SK-N-SH (cell line): ENCODE measurements around the gene SPINK8. TPM values are rescaled to one million over a fixed set of nuclear protein-coding genes. Genes with fewer than 3 reads are reported as not detected.
A peak's percentile ranks its signal among the peaks of the same experiment; 100 is the strongest.

Experiments used
- CTCF ChIA-PET: fragments of 300-600, 350-600 bp; formaldehyde crosslinking; extraction: SDS; loops from one replicate; lab custom pipeline; 2021; lab: Yijun Ruan, JAX
- POLR2A ChIA-PET: fragments of 350-600 bp; sonication (Branson Sonifier 250); formaldehyde crosslinking; extraction: SDS; loops from one replicate; lab custom pipeline; 2020; ENCODE audit warnings: antibody characterized with exemption, inconsistent platforms; lab: Yijun Ruan, JAX
- DNase-seq: peaks from one replicate; pipeline ENCODE4 v3.0.0; 2012
- H2AFZ ChIP-seq: fragments of 200-600 bp; sonication (generic); 2 replicates; pipeline ENCODE4 v1.8.1; 2016; ENCODE audit warnings: antibody characterized with exemption, mild to moderate bottlenecking, low read depth
- H3F3A ChIP-seq: fragments of 200-600 bp; sonication (generic); replicated peaks from 2 replicates; pipeline ENCODE3; 2016; ENCODE audit warnings: antibody characterized with exemption, mild to moderate bottlenecking; ENCODE audit not compliant: insufficient read depth
- H3K27ac ChIP-seq, 2 experiments: fragments of 200-500 bp in 1 of 2; fragments of 200-600 bp in 1 of 2; sonication (Bioruptor generic) in 1 of 2; sonication (generic), shearing (Covaris generic) in 1 of 2; 2 replicates each; pipeline versions ENCODE4 v1.5.1 to v1.6.1; 2014 to 2016; ENCODE audit warnings: low read depth in 2 of 2, inconsistent platforms in 1 of 2, low read length in 1 of 2, mild to moderate bottlenecking in 1 of 2, mixed read lengths in 1 of 2
- H3K27me3 ChIP-seq: fragments of 200-600 bp; sonication (generic), shearing (Covaris generic); 2 replicates; pipeline ENCODE4 v1.6.1; 2016; ENCODE audit warnings: mixed run types; ENCODE audit not compliant: insufficient read depth
- H3K36me3 ChIP-seq, 2 experiments: fragments of 200-500 bp in 1 of 2; fragments of 200-600 bp in 1 of 2; sonication (Bioruptor generic) in 1 of 2; sonication (generic) in 1 of 2; replicated peaks in 1 of 2; 2 replicates each; pipeline versions ENCODE3 to v1.5.1; 2014 to 2016; ENCODE audit warnings: low read length in 1 of 2, mild to moderate bottlenecking in 1 of 2; ENCODE audit not compliant: insufficient read depth in 2 of 2, control insufficient read depth in 1 of 2
- H3K4me1 ChIP-seq, 2 experiments: fragments of 200-500 bp in 1 of 2; fragments of 200-600 bp in 1 of 2; sonication (Bioruptor generic) in 1 of 2; sonication (generic), shearing (Covaris generic) in 1 of 2; 2 replicates each; pipeline versions ENCODE4 v1.5.1 to v1.6.1; 2014 to 2016; ENCODE audit warnings: low read depth in 1 of 2, low read length in 1 of 2, mixed run types in 1 of 2; ENCODE audit not compliant: insufficient read depth in 2 of 2, control insufficient read depth in 1 of 2
- H3K4me2 ChIP-seq: fragments of 200-600 bp; sonication (generic), shearing (Covaris generic); 2 replicates; pipeline ENCODE4 v1.6.1; 2017; ENCODE audit warnings: mixed run types
- H3K4me3 ChIP-seq, 2 experiments: fragments of 200-500 bp in 1 of 2; fragments of 200-600 bp in 1 of 2; sonication (Bioruptor generic) in 1 of 2; sonication (generic), shearing (Covaris generic) in 1 of 2; 2 replicates each; pipeline versions ENCODE4 v1.5.1 to v1.8.1; 2014 to 2016; ENCODE audit warnings: low read depth in 2 of 2, inconsistent platforms in 1 of 2, low read length in 1 of 2, mild to moderate bottlenecking in 1 of 2, mixed read lengths in 1 of 2, moderate library complexity in 1 of 2
- H3K79me2 ChIP-seq: fragments of 200-600 bp; sonication (generic); 2 replicates; pipeline ENCODE4 v1.8.1; 2017; ENCODE audit warnings: mild to moderate bottlenecking; ENCODE audit not compliant: insufficient read depth
- H3K9ac ChIP-seq: fragments of 200-600 bp; sonication (generic); 2 replicates; pipeline ENCODE4 v1.6.1; 2017; ENCODE audit warnings: mixed run types
- H3K9me2 ChIP-seq: fragments of 200-600 bp; sonication (generic); 2 replicates; pipeline ENCODE4 v1.6.1; 2017; ENCODE audit warnings: mixed run types
- H3K9me3 ChIP-seq: fragments of 200-600 bp; sonication (generic); 2 replicates; pipeline ENCODE4 v1.6.1; 2017; ENCODE audit warnings: mixed run types, mild to moderate bottlenecking, moderate library complexity
- H4K20me1 ChIP-seq: fragments of 200-600 bp; sonication (generic); 2 replicates; pipeline ENCODE4 v1.6.1; 2017; ENCODE audit warnings: mild to moderate bottlenecking, mixed run types; ENCODE audit not compliant: insufficient read depth
- CHD2 ChIP-seq: fragments of 150-350 bp; IDR thresholded peaks from 2 replicates; pipeline ENCODE4 v1.6.1; 2018; ENCODE audit warnings: low read length; ENCODE audit not compliant: partially characterized antibody
- EP300 ChIP-seq, 2 experiments: IDR thresholded peaks; 2 replicates each; pipeline versions ENCODE4 v1.4.0 to v1.6.1; 2012; ENCODE audit warnings: borderline replicate concordance in 1 of 2, low read depth in 1 of 2, low read length in 1 of 2
- EZH2phosphoT487 ChIP-seq: fragments of 200-600 bp; sonication (generic); IDR thresholded peaks from 2 replicates; pipeline ENCODE4 v1.6.1; 2017; ENCODE audit warnings: low read depth, mixed run types, mild to moderate bottlenecking, antibody characterized with exemption, moderate library complexity, borderline replicate concordance
- FOXJ3 ChIP-seq: sonication (generic); formaldehyde crosslinking; IDR thresholded peaks from 2 replicates; pipeline ENCODE4 v1.5.1; 2020; ENCODE audit warnings: mild to moderate bottlenecking, missing genetic modification reagents
- FOXM1 ChIP-seq: IDR thresholded peaks from 2 replicates; pipeline ENCODE4 v1.4.0; 2012; ENCODE audit warnings: low read depth, mild to moderate bottlenecking
- GABPA ChIP-seq: IDR thresholded peaks from 2 replicates; pipeline ENCODE4 v1.4.0; 2012; ENCODE audit warnings: low read depth, mild to moderate bottlenecking
- GATA2 ChIP-seq: sonication (generic); formaldehyde crosslinking; IDR thresholded peaks from 2 replicates; pipeline ENCODE4 v1.5.0; 2020; ENCODE audit warnings: mild to moderate bottlenecking, missing genetic modification reagents
- JUND ChIP-seq: IDR thresholded peaks from 2 replicates; pipeline ENCODE4 v1.4.0; 2012
- MAX ChIP-seq: IDR thresholded peaks from 2 replicates; pipeline ENCODE4 v1.4.0; 2012; ENCODE audit warnings: low read depth
- MEF2A ChIP-seq: IDR thresholded peaks from 2 replicates; pipeline ENCODE4 v1.4.0; 2012; ENCODE audit warnings: low read depth, borderline replicate concordance
- MXI1 ChIP-seq: IDR thresholded peaks from 2 replicates; pipeline ENCODE4 v1.6.1; 2012; ENCODE audit warnings: mild to moderate bottlenecking, low read depth, low read length, improper control_type of control experiment
- NFIC ChIP-seq: IDR thresholded peaks from 2 replicates; pipeline ENCODE4 v1.4.0; 2012; ENCODE audit warnings: borderline replicate concordance
- NRF1 ChIP-seq: IDR thresholded peaks from 2 replicates; pipeline ENCODE4 v1.6.1; 2012; ENCODE audit warnings: low read depth, mild to moderate bottlenecking, low read length
- POLR2AphosphoS5 ChIP-seq: IDR thresholded peaks from 2 replicates; pipeline ENCODE4 v1.6.1; 2012; ENCODE audit warnings: low read depth, low read length
- RCOR1 ChIP-seq: fragments of 150-350 bp; IDR thresholded peaks from 2 replicates; pipeline ENCODE4 v1.6.1; 2017; ENCODE audit warnings: antibody characterized with exemption, low read length
- REST ChIP-seq: IDR thresholded peaks from 2 replicates; pipeline ENCODE4 v1.6.1; 2012; ENCODE audit warnings: mild to moderate bottlenecking, low read depth, low read length, moderate library complexity
- RFX5 ChIP-seq: IDR thresholded peaks from 2 replicates; pipeline ENCODE4 v1.6.1; 2012; ENCODE audit warnings: mild to moderate bottlenecking, improper control_type of control experiment, low read length
- RXRA ChIP-seq: IDR thresholded peaks from 2 replicates; pipeline ENCODE4 v1.4.0; 2012; ENCODE audit warnings: low read depth, mild to moderate bottlenecking, borderline replicate concordance
- TAF1 ChIP-seq: IDR thresholded peaks from 2 replicates; pipeline ENCODE4 v1.6.1; 2012; ENCODE audit warnings: low read depth, mild to moderate bottlenecking, low read length, moderate library complexity, borderline replicate concordance
- TCF12 ChIP-seq: IDR thresholded peaks from 2 replicates; pipeline ENCODE4 v1.4.0; 2012
- USF2 ChIP-seq: fragments of 150-350 bp; IDR thresholded peaks from 2 replicates; pipeline ENCODE4 v1.6.1; 2017; ENCODE audit warnings: antibody characterized with exemption, low read length, low read depth, borderline replicate concordance
- WGBS: methylation state at CpG from one replicate; pipeline ENCODE4 v1.1.6; 2017; ENCODE audit warnings: low lambda C conversion rate; 5-methylcytosine and 5-hydroxymethylcytosine counted together
- polyA plus RNA-seq, 3 experiments: library from polyadenylated mRNA; depleted of rRNA; stranded (reverse); fragments of >200 nt; gene quantifications; 2 replicates each; pipeline ENCODE4 v1.2.3, GENCODE V29; 2012

SPINK8 gene
- polyA plus RNA-seq, 1 of the 3 experiments (the other 2 are of a cell fraction) = not detected

GRCh38 chr3:48372377-48372770 is 38.9 kb upstream of the SPINK8 start (continued):
- no peak for TF ChIP-seq USF2
- TF ChIP-seq FOXM1 = no peak
- TF ChIP-seq, all 33 proteins: peak for 0

- Histone ChIP-seq H3K27ac (peak within 1 kb of the TSS in 1 of 2 experiments; percentile 67; a peak in 1 of 4 replicates), H3K4me3 (no peak within 1 kb of the TSS), H4K20me1 (no peaks in the 10 kb centered on the region), H3K4me2 (no peak within 1 kb of the TSS), H2AFZ (no peak within 1 kb of the TSS), H3K4me1 (peaks cover 0 to 33% of the 10 kb centered on the region in 2 experiments; a peak in 1 of 4 replicates), H3K9ac (no peak within 1 kb of the TSS), H3K36me3 (no peaks in the 10 kb centered on the region), H3K9me3 (no peaks in the 10 kb centered on the region), H3K79me2 (no peaks in the 10 kb centered on the region), H3K9me2 (no peaks in the 10 kb centered on the region), H3K27me3 (no peaks in the 10 kb centered on the region), H3F3A (no peaks in the 10 kb centered on the region)
- TF ChIP-seq EP300 (IDR thresholded peaks at IDR 0.05; ENCODE audit: borderline replicate concordance in 1 of 2, low read depth in 1 of 2, low read length in 1 of 2) (no peak), NRF1 (no peak), REST (no peak), GABPA (no peak), EZH2phosphoT487 (no peak), RCOR1 (no peak), FOXJ3 (CRISPR knock-in tag) (no peak), MAX (no peak), NFIC (no peak), USF2 (no peak), CHD2 (no peak), MXI1 (no peak), RXRA (no peak), TCF12 (no peak), POLR2AphosphoS5 (no peak), JUND (no peak), TAF1 (no peak), MEF2A (no peak), RFX5 (no peak), GATA2 (no peak)
- ChIA-PET POLR2A (no interaction called here), CTCF (interaction anchor here (1.0 to 2.9 kb wide), 4 partner anchors 29 to 64 kb away, joined by 3 to 23 read pairs (median 9); no protein-coding TSS in a partner anchor)
- DNase-seq = no peak
- WGBS = 73% methylated on average over 11 of the region's 11 CpGs
Measured at GRCh38 chr3:48371651-48372376, 38.4 kb upstream of the SPINK8 start, which contains the start of gene FBXW12. TSS of gene FBXW12 (plus strand) at chr3:48372219. CDS start at chr3:48372768, 549 bp downstream.
